Breast epithelium (tissue), 3 donors: Measurements from ENCODE around the gene TRIM24.

Experiments used
- POLR2A ChIP-seq: fragments of 450-650 bp; IDR thresholded peaks from one replicate; pipeline ENCODE4 v1.6.1; 2016; ENCODE audit warnings: antibody characterized with exemption, mild to moderate bottlenecking, moderate library complexity
- POLR2AphosphoS5 ChIP-seq, 3 donors: sonication (generic); formaldehyde crosslinking; IDR thresholded peaks; one replicate each; pipeline ENCODE4 v1.6.1; 2017; ENCODE audit warnings: antibody characterized with exemption in 3 of 3
- TF ChIP-seq, protein P1 (sequence below), 3 donors: fragments of 450-650 bp; IDR thresholded peaks; one replicate each; pipeline ENCODE4 v1.5.1; 2016 to 2017; ENCODE audit warnings: antibody characterized with exemption in 3 of 3, mild to moderate bottlenecking in 3 of 3, moderate library complexity in 3 of 3

GRCh38 chr7:138542183-138542582 lies 82.1 kb downstream of the TRIM24 start:
- TF ChIP-seq, protein P1, sequence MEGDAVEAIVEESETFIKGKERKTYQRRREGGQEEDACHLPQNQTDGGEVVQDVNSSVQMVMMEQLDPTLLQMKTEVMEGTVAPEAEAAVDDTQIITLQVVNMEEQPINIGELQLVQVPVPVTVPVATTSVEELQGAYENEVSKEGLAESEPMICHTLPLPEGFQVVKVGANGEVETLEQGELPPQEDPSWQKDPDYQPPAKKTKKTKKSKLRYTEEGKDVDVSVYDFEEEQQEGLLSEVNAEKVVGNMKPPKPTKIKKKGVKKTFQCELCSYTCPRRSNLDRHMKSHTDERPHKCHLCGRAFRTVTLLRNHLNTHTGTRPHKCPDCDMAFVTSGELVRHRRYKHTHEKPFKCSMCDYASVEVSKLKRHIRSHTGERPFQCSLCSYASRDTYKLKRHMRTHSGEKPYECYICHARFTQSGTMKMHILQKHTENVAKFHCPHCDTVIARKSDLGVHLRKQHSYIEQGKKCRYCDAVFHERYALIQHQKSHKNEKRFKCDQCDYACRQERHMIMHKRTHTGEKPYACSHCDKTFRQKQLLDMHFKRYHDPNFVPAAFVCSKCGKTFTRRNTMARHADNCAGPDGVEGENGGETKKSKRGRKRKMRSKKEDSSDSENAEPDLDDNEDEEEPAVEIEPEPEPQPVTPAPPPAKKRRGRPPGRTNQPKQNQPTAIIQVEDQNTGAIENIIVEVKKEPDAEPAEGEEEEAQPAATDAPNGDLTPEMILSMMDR (IDR thresholded peaks at IDR 0.05): no peak
- TF ChIP-seq POLR2A (no peak), POLR2AphosphoS5 (IDR thresholded peaks at IDR 0.05) (no peak)
